Lower leg skin (tissue), 3 donors: Measurements from ENCODE around the gene PKDREJ.

Source experiments
- CTCF ChIP-seq, 3 donors: fragments of 450-650 bp; IDR thresholded peaks; one replicate each; pipeline ENCODE4 v1.5.1; 2016; ENCODE audit warnings: antibody characterized with exemption in 3 of 3, mild to moderate bottlenecking in 3 of 3, moderate library complexity in 2 of 3
- POLR2A ChIP-seq, 2 donors: fragments of 450-650 bp; IDR thresholded peaks; one replicate each; pipeline ENCODE4 v1.6.1; 2016 to 2017; ENCODE audit warnings: antibody characterized with exemption in 2 of 2, mild to moderate bottlenecking in 1 of 2, moderate library complexity in 1 of 2

GRCh38 chr22:46247443-46247975 is 15.6 kb downstream of the PKDREJ start:
- TF ChIP-seq CTCF (IDR thresholded peaks at IDR 0.05) (no peak), POLR2A (IDR thresholded peaks at IDR 0.05) (no peak)
